ENCODE data around the gene ANGPTL5. TPM values are rescaled to one million over a fixed set of nuclear protein-coding genes. Genes with fewer than 3 reads are reported as not detected.

The ANGPTL5 gene
- total RNA-seq, 3 donors from 2014 or later, result 0.16 to 0.46 TPM; not detected in 1

- no peak overlapping the region for H3K4me3 ChIP-seq
- DNase-seq, result no peak
- peaks cover 19% of the 10 kb centered on the region for H3K4me1 ChIP-seq (ENCODE audit: low read depth)
- H3K9me3 ChIP-seq, result no peaks in the 10 kb centered on the region
- no peak for ATAC-seq
- intact Hi-C loops (cut with DNase I, micrococcal nuclease), result no loop called here
- TF ChIP-seq CTCF (IDR thresholded peaks at IDR 0.05), result no peak
- no peaks in the 10 kb centered on the region for H3K36me3 ChIP-seq (ENCODE audit: low read depth)
These were observed 2.0 kb downstream of the ANGPTL5 start for GRCh38 chr11:101914341-101914737.

- Histone ChIP-seq H3K36me3 (ENCODE audit: low read depth) (no peaks in the 10 kb centered on the region), H3K9me3 (no peaks in the 10 kb centered on the region), H3K4me3 (no peak overlapping the region), H3K4me1 (ENCODE audit: low read depth) (peaks cover 19% of the 10 kb centered on the region)
- no peak for ATAC-seq
- DNase-seq, result no peak
- TF ChIP-seq CTCF (IDR thresholded peaks at IDR 0.05), result no peak
- intact Hi-C loops (cut with DNase I, micrococcal nuclease), result no loop called here
These were observed 2.7 kb downstream of the ANGPTL5 start for GRCh38 chr11:101913656-101914055.

GRCh38 chr11:101912823-101913284 lies 3.5 kb downstream of the ANGPTL5 start:
- ATAC-seq (peak; percentile 48), DNase-seq (peak in 1 of 3 donors; percentile 27)
- no peaks in the 10 kb centered on the region for H3K36me3 ChIP-seq (ENCODE audit: low read depth)
- no peak for TF ChIP-seq CTCF (IDR thresholded peaks at IDR 0.05)
- intact Hi-C loops (cut with DNase I, micrococcal nuclease), result no loop called here
- no peak overlapping the region for H3K4me3 ChIP-seq
- peaks cover 19% of the 10 kb centered on the region for H3K4me1 ChIP-seq (ENCODE audit: low read depth)
- no peaks in the 10 kb centered on the region for H3K9me3 ChIP-seq

- H3K4me3 ChIP-seq, result no peak overlapping the region
- intact Hi-C loops (cut with DNase I, micrococcal nuclease), result no loop called here
- DNase-seq, result no peak
- H3K4me1 ChIP-seq (ENCODE audit: low read depth), result peaks cover 7% of the 10 kb centered on the region
- H3K36me3 ChIP-seq (ENCODE audit: low read depth), result no peaks in the 10 kb centered on the region
- no peaks in the 10 kb centered on the region for H3K9me3 ChIP-seq
- ATAC-seq, result no peak
- no peak for TF ChIP-seq CTCF (IDR thresholded peaks at IDR 0.05)
These were observed 7.2 kb downstream of the ANGPTL5 start for GRCh38 chr11:101909087-101909486.

- ATAC-seq (no peak), DNase-seq (no peak)
- no peak overlapping the region for H3K4me3 ChIP-seq
- intact Hi-C loops (cut with DNase I, micrococcal nuclease), result no loop called here
- H3K4me1 ChIP-seq (ENCODE audit: low read depth), result no peaks in the 10 kb centered on the region
- H3K9me3 ChIP-seq, result no peaks in the 10 kb centered on the region
- H3K36me3 ChIP-seq (ENCODE audit: low read depth), result no peaks in the 10 kb centered on the region
- no peak for TF ChIP-seq CTCF (IDR thresholded peaks at IDR 0.05)
These were observed 8.5 kb downstream of the ANGPTL5 start for GRCh38 chr11:101907815-101908214.

GRCh38 chr11:101894505-101894904 lies 21.8 kb downstream of the ANGPTL5 start:
- ATAC-seq (no peak), DNase-seq (no peak)
- no peak for TF ChIP-seq CTCF (IDR thresholded peaks at IDR 0.05)
- intact Hi-C loops (cut with DNase I, micrococcal nuclease), result loop anchor here in 1 of 2 donors (5.0 kb wide), 1 partner anchor 68 kb away; no protein-coding TSS in a partner anchor
- Histone ChIP-seq H3K9me3 (no peaks in the 10 kb centered on the region), H3K4me3 (no peak overlapping the region), H3K36me3 (ENCODE audit: low read depth) (no peaks in the 10 kb centered on the region), H3K4me1 (ENCODE audit: low read depth) (no peaks in the 10 kb centered on the region)

Measured in mucosa of descending colon (tissue), 3 donors.